Measurements from ENCODE around the gene XPO5. TPM values are rescaled to one million over a fixed set of nuclear protein-coding genes. Genes with fewer than 3 reads are reported as not detected.
A peak's percentile ranks its signal among the peaks of the same experiment; 100 is the strongest.

The XPO5 gene
- total RNA-seq, 1 experiment from 2014 or later: 114 TPM

DNA sequence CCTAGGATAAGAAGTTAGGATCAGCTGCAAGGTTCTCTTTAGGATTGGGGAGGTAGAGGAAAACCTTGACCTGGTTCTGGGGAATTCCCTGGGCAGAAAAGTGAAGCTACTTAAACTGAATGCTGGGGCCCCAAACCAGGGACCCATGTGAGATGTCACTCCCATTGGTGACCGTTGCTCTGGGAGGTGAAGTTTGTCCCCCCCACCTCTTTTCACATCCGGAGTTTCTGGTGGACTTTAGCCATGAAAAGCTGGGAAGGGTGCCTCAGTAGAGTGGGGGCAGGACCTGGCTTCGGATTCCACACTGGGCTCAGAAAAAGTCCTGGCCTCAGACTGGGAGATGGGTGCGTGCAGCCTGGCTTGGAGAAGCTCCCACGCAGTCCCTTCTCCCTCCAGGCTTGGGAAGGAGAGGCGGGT is 85.3 kb downstream of the XPO5 start:
- no peak overlapping the region for H3K27ac ChIP-seq (ENCODE audit: insufficient read length, low read depth, low read length)
- no peak overlapping the region for H3K9ac ChIP-seq (ENCODE audit: extremely low read depth, insufficient read length, low read length)
- no peak for DNase-seq
- Mint-ChIP-seq H3K4me3 (no peak overlapping the region), H3K4me1 (peaks cover 24 to 27% of the 10 kb centered on the region in 2 experiments), H3K36me3 (ENCODE audit: insufficient read depth in 1 of 3, low read depth in 3 of 3) (peaks cover 0 to 4% (median 0%) of the 10 kb centered on the region in 3 experiments; a peak in 3 of 7 replicates), H3K27ac (peak overlapping the region in 1 of 3 experiments; percentile 83; a peak in 1 of 7 replicates), H3K27me3 (ENCODE audit: low read depth) (no peaks in the 10 kb centered on the region), H3K9me3 (no peaks in the 10 kb centered on the region)
- peaks cover 16% of the 10 kb centered on the region for H3K79me1 ChIP-seq (ENCODE audit: insufficient read depth, low read depth, low read length, poor library complexity, severe bottlenecking)
- no peaks in the 10 kb centered on the region for H4K20me1 ChIP-seq (ENCODE audit: control insufficient read depth, insufficient read depth, insufficient read length)
- H4K91ac ChIP-seq (ENCODE audit: insufficient read length, low read depth, low read length): no peak overlapping the region
- H3K9me3 ChIP-seq (ENCODE audit: control insufficient read depth, low read depth, low read length): no peaks in the 10 kb centered on the region
- no peak overlapping the region for H3K23ac ChIP-seq (ENCODE audit: insufficient read length, low read depth, low read length)
- no peak overlapping the region for H4K8ac ChIP-seq (replicated peaks; ENCODE audit: insufficient read length, low read depth, low read length)
- H3T11ph ChIP-seq (ENCODE audit: low read length): no peak overlapping the region
- no peak overlapping the region for H2BK12ac ChIP-seq (ENCODE audit: insufficient read length, low read depth, low read length)
- no peaks in the 10 kb centered on the region for H3K27me3 ChIP-seq (ENCODE audit: insufficient read depth, low read length)
- WGBS (ENCODE audit: extremely low coverage, insufficient read length, low lambda C conversion rate): no CpG with 5 or more reads among the region's 6 CpGs
- H4K5ac ChIP-seq (ENCODE audit: insufficient read length, low read depth, low read length): no peak overlapping the region
- H3K56ac ChIP-seq (ENCODE audit: insufficient read length, low read depth, low read length): no peak overlapping the region
- no peak overlapping the region for H2BK20ac ChIP-seq (ENCODE audit: low read depth, low read length, poor library complexity, severe bottlenecking)
- TF ChIP-seq CTCF (conservative IDR thresholded peaks at IDR 0.05): no peak
- no peak overlapping the region for H2AK5ac ChIP-seq (ENCODE audit: insufficient read length, low read length)
- no peak overlapping the region for H2BK15ac ChIP-seq (ENCODE audit: low read depth, low read length)
- no peak overlapping the region for H3K14ac ChIP-seq (ENCODE audit: insufficient read depth, low read length)
- H3K79me2 ChIP-seq (ENCODE audit: insufficient read depth, low read length): peaks cover 2% of the 10 kb centered on the region; the same call in 1 of the 2 replicates
- H3K4me1 ChIP-seq (ENCODE audit: insufficient read depth, low read length): peaks cover 6% of the 10 kb centered on the region; the same call in 1 of the 2 replicates
- no peaks in the 10 kb centered on the region for H3K23me2 ChIP-seq (ENCODE audit: insufficient read length, low read depth, low read length, poor library complexity, severe bottlenecking)
- H3K18ac ChIP-seq (ENCODE audit: insufficient read length, low read depth, low read length): no peak overlapping the region
- H3K4me2 ChIP-seq (ENCODE audit: insufficient read depth, insufficient read length, low read length): no peak overlapping the region
- H2AFZ ChIP-seq (ENCODE audit: low read length): no peak overlapping the region
- no peak overlapping the region for H3K4ac ChIP-seq (ENCODE audit: low read depth, low read length)
- H2BK5ac ChIP-seq (ENCODE audit: insufficient read length, low read length): no peak overlapping the region
- H2BK120ac ChIP-seq (ENCODE audit: low read depth, low read length, poor library complexity, severe bottlenecking): no peak overlapping the region
